ENCODE measurements around the gene PANK4.

GRCh38 chr1:2482588-2482987 is 43.8 kb downstream of the PANK4 start:
- TF ChIP-seq CTCF (IDR thresholded peaks at IDR 0.05) (no peak), POLR2A (IDR thresholded peaks at IDR 0.05) (no peak)

Data from testis (tissue), 2 donors.